OCI-LY7 (cell line): ENCODE results near the gene LGALS3. TPM values are rescaled to one million over a fixed set of nuclear protein-coding genes. Genes with fewer than 3 reads are reported as not detected.

Source experiments
- BruUV-seq: library from RNA; stranded (reverse); fragments of 400-500 nt; replicated peaks from 2 replicates; lab custom pipeline; 2021; lab: Mats Ljungman, UMichigan
- CTCF ChIA-PET: fragments of 300-600 bp; sonication (Branson Sonifier 250); formaldehyde crosslinking; loops from one replicate; lab custom pipeline; 2022; ENCODE audit warnings: antibody characterized with exemption; ENCODE audit not compliant: unreplicated experiment; lab: Charles Lee
- POLR2A ChIA-PET: fragments of 300-600 bp; sonication (Branson Sonifier 250); formaldehyde crosslinking; loops from one replicate; lab custom pipeline; 2022; ENCODE audit warnings: antibody characterized with exemption; lab: Charles Lee
- DNase-seq: peaks from one replicate; pipeline ENCODE4 v3.0.0-alpha.2; 2015; ENCODE audit warnings: low spot score
- H2AFZ ChIP-seq: fragments of 200-600 bp; sonication (generic), shearing (Covaris generic); 2 replicates; pipeline ENCODE4 v1.6.1; 2014; ENCODE audit warnings: mild to moderate bottlenecking, antibody characterized with exemption, low read length, moderate library complexity
- H3K27ac ChIP-seq: fragments of 200-600 bp; sonication (generic); 2 replicates; pipeline ENCODE4 v1.5.1; 2014; ENCODE audit warnings: mixed run types, low read depth, mild to moderate bottlenecking, moderate library complexity, low read length, inconsistent platforms; ENCODE audit not compliant: poor library complexity, severe bottlenecking
- H3K36me3 ChIP-seq: fragments of 200-600 bp; sonication (generic); 2 replicates; pipeline ENCODE4 v1.6.1; 2014; ENCODE audit warnings: mild to moderate bottlenecking, antibody characterized with exemption, low read length, moderate library complexity, mixed read lengths; ENCODE audit not compliant: insufficient read depth
- H3K4me1 ChIP-seq: fragments of 200-600 bp; sonication (generic); 2 replicates; pipeline ENCODE4 v1.5.1; 2014; ENCODE audit warnings: mild to moderate bottlenecking, low read length; ENCODE audit not compliant: insufficient read depth, poor library complexity, severe bottlenecking
- H3K4me2 ChIP-seq: fragments of 200-600 bp; sonication (generic); 2 replicates; pipeline ENCODE4 v1.6.1; 2014; ENCODE audit warnings: mild to moderate bottlenecking, low read length
- H3K4me3 ChIP-seq: fragments of 200-600 bp; sonication (generic); 2 replicates; pipeline ENCODE4 v1.5.1; 2014; ENCODE audit warnings: mild to moderate bottlenecking, low read depth, low read length; ENCODE audit not compliant: poor library complexity, severe bottlenecking
- H3K79me2 ChIP-seq: fragments of 200-600 bp; sonication (generic); 2 replicates; pipeline ENCODE4 v1.6.1; 2016; ENCODE audit warnings: low read depth, mild to moderate bottlenecking, low read length, moderate library complexity, mixed read lengths; ENCODE audit not compliant: insufficient read depth
- H3K9me2 ChIP-seq: fragments of 200-600 bp; sonication (generic); 2 replicates; pipeline ENCODE4 v1.6.1; 2016; ENCODE audit warnings: mild to moderate bottlenecking, low read length, mixed read lengths; ENCODE audit not compliant: insufficient read depth
- H3K9me3 ChIP-seq: fragments of 200-600 bp; sonication (generic); 2 replicates; pipeline ENCODE4 v1.6.1; 2014; ENCODE audit warnings: mild to moderate bottlenecking, mixed run types, low read length, mixed read lengths
- H4K20me1 ChIP-seq: fragments of 200-600 bp; sonication (generic); 2 replicates; pipeline ENCODE4 v1.6.1; 2014; ENCODE audit warnings: mild to moderate bottlenecking, antibody characterized with exemption, low read length, moderate library complexity, mixed read lengths; ENCODE audit not compliant: insufficient read depth
- EZH2phosphoT487 ChIP-seq: fragments of 200-600 bp; sonication (generic); IDR thresholded peaks from 2 replicates; pipeline ENCODE4 v1.6.1; 2018; ENCODE audit warnings: low read depth, borderline replicate concordance, mild to moderate bottlenecking, mixed run types, antibody characterized with exemption, low read length, moderate library complexity, mixed read lengths
- intact Hi-C: fragments of 100-400 bp; cut with micrococcal nuclease; formaldehyde crosslinking; loops from one replicate; pipeline ENCODE4 v1.10.0; 2022; ENCODE audit not compliant: unreplicated experiment
- total RNA-seq, 2 experiments: library from RNA; depleted of rRNA in 1 of 2; stranded (reverse); fragments of >200 nt in 1 of 2; shearing (Covaris generic) in 1 of 2; gene quantifications; 2 replicates each; pipeline ENCODE4 v1.2.3, GENCODE V29; 2014 to 2022
- TF ChIP-seq, protein P1 (sequence below): fragments of 200-600 bp; sonication (generic); conservative IDR thresholded peaks from 2 replicates; pipeline ENCODE4 v1.5.1; 2014; ENCODE audit warnings: mild to moderate bottlenecking, antibody characterized with exemption, low read length, moderate library complexity, mixed read lengths

Gene LGALS3
- total RNA-seq, 2 experiments from 2014 or later = not detected

DNA sequence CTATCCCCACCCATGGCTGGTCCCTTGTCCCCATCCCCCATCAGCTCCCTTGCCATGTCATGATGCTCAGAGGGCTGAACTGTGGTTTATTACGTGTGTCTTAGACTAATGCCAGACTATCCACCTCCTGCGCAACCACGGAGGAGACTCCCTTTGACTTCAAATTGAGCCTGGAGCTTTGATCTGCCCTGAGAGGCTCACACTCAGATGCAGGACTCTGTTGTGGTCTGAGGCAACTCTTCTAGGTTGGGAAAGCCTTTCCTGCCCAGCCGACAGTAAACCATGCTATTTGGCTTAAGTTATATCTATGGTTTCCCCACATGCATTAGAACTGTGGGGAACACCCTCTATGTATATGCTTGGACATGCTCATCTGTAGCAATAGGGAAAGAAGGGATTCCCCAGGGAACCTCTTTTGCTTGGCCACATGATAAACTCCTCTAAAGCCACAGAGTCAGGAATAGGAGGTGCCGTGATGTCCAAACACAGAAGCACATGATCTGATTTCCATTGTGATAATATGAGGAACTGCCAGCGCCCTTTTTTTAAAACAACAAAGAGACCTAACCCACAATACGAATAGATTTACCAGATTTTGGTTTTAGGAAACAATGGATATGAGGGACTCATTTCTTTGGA is 11.1 kb upstream of the LGALS3 start:
- H3K27ac ChIP-seq = no peak overlapping the region
- H3K4me1 ChIP-seq = peaks cover 12% of the 10 kb centered on the region
- H3K4me2 ChIP-seq = no peak overlapping the region
- no peaks in the 10 kb centered on the region for H3K79me2 ChIP-seq
- H3K4me3 ChIP-seq = no peak overlapping the region
- no peaks in the 10 kb centered on the region for H3K36me3 ChIP-seq
- DNase-seq = no peak
- CTCF ChIA-PET = no interaction called here
- H3K9me2 ChIP-seq = no peaks in the 10 kb centered on the region
- TF ChIP-seq, protein P1, sequence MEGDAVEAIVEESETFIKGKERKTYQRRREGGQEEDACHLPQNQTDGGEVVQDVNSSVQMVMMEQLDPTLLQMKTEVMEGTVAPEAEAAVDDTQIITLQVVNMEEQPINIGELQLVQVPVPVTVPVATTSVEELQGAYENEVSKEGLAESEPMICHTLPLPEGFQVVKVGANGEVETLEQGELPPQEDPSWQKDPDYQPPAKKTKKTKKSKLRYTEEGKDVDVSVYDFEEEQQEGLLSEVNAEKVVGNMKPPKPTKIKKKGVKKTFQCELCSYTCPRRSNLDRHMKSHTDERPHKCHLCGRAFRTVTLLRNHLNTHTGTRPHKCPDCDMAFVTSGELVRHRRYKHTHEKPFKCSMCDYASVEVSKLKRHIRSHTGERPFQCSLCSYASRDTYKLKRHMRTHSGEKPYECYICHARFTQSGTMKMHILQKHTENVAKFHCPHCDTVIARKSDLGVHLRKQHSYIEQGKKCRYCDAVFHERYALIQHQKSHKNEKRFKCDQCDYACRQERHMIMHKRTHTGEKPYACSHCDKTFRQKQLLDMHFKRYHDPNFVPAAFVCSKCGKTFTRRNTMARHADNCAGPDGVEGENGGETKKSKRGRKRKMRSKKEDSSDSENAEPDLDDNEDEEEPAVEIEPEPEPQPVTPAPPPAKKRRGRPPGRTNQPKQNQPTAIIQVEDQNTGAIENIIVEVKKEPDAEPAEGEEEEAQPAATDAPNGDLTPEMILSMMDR = no peak
- TF ChIP-seq EZH2phosphoT487 = no peak
- intact Hi-C loops = no loop called here
- no peak overlapping the region for H2AFZ ChIP-seq
- H3K9me3 ChIP-seq = no peaks in the 10 kb centered on the region
- BruUV-seq = no TSS peak
- H4K20me1 ChIP-seq = no peaks in the 10 kb centered on the region
- POLR2A ChIA-PET = interaction anchor here (0.6 to 1.5 kb wide), 2 partner anchors 14 to 418 kb away, joined by 4 read pairs; no protein-coding TSS in a partner anchor

DNA sequence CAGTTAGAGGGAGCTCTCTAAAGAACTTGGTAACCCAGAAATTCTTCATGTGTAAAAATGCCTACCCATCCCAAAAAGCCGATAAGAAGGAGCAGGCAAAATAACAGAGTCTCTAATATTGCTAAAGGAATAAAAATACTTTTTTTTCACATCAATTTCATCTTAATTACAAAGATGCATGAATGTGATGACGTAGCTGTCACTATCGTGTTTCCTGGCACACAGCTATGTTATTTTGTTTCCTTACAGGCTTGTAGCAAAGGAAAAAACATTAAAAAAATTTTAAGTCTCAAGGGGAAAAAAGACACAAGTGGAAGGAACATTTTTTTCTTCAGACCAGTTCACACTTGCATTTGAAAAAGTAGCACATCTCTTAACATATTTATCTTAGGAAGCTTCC is 10.3 kb upstream of the LGALS3 start:
- H3K36me3 ChIP-seq = no peaks in the 10 kb centered on the region
- H4K20me1 ChIP-seq = no peaks in the 10 kb centered on the region
- peaks cover 5% of the 10 kb centered on the region for H3K4me1 ChIP-seq
- H3K9me3 ChIP-seq = no peaks in the 10 kb centered on the region
- H3K9me2 ChIP-seq = no peaks in the 10 kb centered on the region
- no peak overlapping the region for H3K4me2 ChIP-seq
- no TSS peak for BruUV-seq
- no peak for DNase-seq
- CTCF ChIA-PET = no interaction called here
- intact Hi-C loops = no loop called here
- POLR2A ChIA-PET = interaction anchor here (0.6 to 1.0 kb wide), 4 partner anchors 11 to 1156 kb away, joined by 3 to 4 read pairs (median 3); no protein-coding TSS in a partner anchor
- no peak for TF ChIP-seq EZH2phosphoT487
- TF ChIP-seq, protein P1 = no peak
- no peak overlapping the region for H2AFZ ChIP-seq
- no peak overlapping the region for H3K27ac ChIP-seq
- H3K4me3 ChIP-seq = no peak overlapping the region
- H3K79me2 ChIP-seq = no peaks in the 10 kb centered on the region
